GM21717 (cell line): Measurements from ENCODE around the gene ANKRD37.
A peak's percentile ranks its signal among the peaks of the same experiment; 100 is the strongest.

Experiments used
- ATAC-seq: cut with Tn5 transposase; IDR thresholded peaks from one replicate; pipeline ENCODE4 v1.9.1; 2021; ENCODE audit warnings: mild to moderate bottlenecking, moderate library complexity; ENCODE audit not compliant: unreplicated experiment

Gene ANKRD37

DNA sequence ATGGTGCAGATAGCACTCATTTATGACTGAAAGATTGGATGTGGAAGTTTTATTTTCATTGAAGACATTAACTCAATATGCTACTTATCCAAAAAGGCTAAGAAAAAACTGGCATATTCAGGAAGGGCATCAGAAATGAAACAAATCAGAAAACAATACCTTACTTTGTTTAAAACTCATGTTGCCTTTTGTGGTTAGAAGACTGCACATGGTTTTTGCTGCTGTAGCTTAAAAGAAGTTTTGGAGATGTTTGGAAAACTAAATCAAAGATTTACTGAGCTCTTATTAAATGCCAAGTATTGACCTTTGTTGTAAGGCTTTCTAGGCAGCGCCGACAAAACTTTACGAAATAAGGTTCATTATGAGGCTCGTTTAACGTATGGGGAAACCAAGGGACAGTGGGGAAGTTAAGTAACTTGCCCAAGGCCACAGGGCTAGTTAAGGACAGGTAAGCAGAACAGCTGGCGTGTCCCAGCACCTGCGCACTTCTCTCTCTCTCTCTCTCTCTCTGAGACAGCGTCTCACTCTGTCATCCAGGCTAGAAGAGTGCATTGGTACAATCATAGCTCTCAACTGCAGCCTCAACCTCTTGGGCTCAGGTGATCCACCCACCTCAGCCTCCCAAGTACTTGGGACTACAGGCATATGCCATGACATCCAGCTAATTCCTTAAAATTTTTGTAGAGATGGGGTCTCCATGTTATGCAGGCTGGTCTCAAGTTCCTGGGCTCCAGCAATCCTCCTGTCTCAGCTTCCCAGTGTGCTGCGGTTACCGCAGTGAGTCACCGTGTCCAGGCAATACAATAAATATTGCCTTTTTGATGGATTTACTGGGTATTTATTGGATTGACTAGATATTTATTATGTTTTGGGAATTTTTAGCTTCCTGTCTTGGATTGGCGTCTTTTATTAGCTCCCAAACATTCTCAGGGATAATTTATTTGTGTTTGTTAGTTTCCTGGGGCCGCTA lies 17.0 kb upstream of the ANKRD37 start:
- no peak for ATAC-seq

DNA sequence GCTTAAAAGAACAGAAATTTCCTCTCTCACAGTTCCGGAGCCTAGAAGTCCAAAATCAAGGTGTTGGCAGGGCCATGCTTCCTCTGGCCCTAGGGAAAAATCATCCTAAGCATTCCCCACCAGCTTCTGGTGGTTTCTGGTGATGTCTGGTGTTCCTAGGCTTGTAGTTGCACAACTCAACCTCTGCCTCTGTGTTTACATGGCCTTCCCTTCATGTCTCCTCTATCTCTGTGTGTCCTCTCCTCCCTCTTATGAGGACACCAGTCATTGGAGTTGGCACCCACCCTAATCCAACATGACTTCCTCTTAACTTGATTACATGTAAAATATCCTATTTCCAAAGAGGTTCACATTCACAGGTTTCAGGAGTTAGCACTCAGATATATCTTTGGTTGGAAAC lies 16.3 kb upstream of the ANKRD37 start:
- no peak for ATAC-seq

DNA sequence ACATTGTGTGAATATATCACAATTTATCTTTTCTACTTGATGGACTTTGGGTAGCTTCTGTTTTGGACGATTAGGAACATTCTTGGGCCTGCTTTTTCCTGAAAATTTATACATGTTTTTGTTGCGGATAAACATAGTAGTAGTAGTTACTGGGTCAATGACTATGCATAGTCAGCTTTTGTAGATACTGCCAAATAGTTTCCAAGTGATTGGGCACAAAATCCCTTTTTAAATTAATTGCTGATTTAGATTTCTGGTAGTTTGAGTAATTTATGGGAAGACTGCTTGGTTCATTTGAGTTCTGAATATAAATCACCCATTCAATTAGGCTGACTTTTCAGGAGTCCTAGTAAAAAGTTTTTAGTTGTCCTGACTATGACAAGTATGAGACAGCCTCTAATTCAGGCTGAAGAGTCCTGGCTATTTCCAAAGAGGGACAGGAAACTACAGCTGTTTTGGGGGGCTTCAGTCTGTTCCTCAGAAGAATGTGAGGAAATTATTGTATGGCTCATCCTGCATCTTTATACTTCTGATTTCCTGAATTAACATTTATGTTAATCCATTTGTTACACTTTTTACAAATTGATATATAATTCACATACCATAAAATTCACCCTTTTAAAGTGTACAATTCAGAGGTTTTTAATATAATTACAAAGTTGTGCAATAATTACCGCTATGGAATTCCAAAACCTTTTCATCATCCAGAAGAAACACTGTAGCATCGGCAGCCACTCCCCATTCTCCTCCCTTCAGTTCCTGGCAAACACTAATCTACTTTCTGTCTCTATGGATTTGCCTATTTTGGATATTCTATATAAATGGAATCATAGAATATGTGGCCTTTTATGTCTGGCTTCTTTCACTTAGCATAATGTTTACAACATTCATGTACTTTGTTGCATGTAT lies 15.1 kb upstream of the ANKRD37 start:
- no peak for ATAC-seq

DNA sequence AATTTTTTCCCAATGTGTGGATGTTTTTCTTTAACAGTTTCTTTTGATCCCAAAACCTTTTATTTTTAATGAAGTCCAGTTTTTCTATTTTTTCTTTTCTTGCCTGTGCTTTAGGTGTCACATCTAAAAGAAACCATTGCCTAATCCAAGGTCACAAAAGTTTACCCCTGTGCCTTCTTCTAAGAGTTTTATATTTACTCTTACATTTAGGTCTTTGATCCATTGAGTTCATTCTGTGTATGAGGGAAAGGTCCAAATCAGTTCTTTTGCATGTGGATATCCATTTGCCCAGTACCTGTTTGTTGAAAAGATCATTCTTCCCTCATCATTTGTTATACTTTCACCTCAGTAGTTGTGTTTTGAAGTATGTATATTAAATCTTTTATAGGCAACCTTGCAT lies 13.9 kb upstream of the ANKRD37 start:
- ATAC-seq, result no peak

DNA sequence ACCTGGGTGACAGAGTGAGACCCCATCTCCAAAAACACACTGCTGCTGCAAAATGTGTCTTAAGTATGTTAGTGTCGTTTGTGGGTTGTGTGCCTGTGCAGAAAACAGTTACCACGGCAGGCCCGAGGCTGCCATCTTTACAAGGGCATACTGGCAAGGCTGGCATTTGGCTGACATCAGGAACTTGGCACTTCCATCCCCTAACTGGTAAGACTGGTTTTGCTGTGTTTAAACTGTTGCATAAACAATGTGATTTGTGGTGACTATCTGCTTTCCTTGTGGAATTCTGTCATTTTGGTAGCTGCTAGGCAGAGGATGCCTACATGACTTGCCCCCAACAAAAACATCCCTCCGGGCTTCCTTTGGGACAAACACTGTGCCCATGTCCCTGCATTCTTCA lies 13.2 kb upstream of the ANKRD37 start:
- no peak for ATAC-seq

DNA sequence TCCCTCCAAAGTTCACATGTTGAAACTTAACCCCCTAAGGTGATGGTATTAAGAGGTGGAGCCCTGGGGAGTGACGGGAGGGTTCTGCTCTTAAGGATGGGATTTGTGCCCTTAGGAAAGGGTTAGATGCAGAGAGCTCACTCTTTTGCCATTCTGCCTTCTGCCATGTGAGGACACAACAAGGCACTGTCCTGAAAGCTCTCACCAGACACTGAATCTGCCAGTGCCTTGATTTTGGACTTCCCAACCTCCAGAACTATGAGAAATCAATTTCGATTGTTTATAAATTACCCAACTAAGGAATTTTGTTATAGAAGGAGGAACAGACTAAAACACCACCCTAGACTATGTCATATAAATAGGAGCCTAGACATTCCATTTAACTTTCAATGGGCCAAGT lies 12.6 kb upstream of the ANKRD37 start:
- no peak for ATAC-seq

DNA sequence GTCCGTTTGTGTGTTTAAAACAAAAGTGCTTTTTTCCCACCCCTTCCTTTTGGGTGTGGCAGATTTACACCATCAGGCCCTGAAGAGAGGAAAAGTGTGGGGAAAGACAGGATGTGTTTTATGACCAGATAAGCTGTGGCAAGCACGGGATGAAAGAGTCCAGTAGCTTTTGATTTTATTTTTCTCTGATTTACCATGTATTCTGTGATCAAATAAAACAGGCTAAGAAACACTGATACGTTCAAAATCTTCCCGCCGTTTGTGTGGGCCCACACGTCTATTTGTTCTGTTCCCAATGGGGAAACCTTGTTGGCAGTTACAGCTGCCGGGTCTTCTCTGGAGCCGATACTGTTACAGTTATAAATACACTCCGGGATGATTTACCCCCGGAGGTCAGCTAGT lies 11.7 kb upstream of the ANKRD37 start:
- no peak for ATAC-seq

DNA sequence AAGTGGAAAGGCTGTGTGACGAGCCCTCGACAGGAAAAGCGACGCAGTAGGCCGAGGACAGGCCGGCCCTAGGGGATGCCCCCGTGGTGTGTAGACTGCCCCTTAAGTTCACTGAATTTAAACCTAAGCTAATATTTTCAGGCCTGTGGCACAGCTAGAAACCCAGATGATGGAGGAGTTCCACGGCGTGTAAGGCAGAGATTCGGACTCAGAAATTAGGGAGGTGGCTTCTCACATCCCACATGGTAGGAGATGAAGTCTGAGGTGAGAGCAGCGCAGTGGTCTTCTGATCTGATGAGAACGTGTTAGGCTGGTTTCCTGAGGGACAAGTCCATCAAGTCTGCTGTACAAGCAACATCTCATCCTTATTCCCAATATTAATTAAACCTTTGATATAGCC lies 8.7 kb upstream of the ANKRD37 start:
- no peak for ATAC-seq

DNA sequence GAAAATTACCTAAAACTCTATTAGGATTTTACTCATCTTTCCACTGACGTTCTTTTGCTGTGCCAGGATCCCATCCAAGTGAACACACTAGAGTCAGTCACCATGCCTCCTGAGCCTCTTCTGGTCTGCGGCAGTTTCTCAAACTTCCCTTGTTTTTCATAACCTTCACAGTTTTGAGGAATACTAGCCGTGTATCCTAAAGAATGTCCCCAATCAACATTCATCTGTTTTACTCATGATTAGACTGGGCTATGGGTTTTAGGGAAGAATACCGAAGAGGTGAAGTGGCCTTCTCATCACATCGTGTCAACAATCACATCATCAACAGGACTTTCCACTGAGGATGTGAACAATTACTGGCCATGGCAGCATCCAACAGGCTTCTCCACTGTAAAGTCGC lies 5.7 kb upstream of the ANKRD37 start:
- ATAC-seq, result no peak

DNA sequence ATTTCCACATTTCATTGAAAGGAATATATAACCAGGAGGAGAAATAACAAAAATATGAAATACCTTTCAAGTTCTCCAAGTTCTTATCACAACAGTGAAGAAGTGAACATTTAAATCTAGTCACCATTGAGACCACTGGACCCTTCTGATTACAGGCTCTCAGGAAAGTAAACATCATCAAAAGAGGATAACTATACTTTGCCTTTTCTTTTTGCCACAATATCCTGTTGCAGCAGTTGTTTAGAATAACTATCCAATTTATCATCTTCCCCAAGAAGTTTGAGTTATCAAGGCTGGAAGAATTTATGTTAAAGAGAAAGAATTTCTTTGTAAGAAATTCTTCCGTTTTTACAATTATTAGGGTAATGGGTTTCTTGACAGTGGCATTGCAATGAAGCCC lies 4.5 kb upstream of the ANKRD37 start:
- ATAC-seq, result no peak

DNA sequence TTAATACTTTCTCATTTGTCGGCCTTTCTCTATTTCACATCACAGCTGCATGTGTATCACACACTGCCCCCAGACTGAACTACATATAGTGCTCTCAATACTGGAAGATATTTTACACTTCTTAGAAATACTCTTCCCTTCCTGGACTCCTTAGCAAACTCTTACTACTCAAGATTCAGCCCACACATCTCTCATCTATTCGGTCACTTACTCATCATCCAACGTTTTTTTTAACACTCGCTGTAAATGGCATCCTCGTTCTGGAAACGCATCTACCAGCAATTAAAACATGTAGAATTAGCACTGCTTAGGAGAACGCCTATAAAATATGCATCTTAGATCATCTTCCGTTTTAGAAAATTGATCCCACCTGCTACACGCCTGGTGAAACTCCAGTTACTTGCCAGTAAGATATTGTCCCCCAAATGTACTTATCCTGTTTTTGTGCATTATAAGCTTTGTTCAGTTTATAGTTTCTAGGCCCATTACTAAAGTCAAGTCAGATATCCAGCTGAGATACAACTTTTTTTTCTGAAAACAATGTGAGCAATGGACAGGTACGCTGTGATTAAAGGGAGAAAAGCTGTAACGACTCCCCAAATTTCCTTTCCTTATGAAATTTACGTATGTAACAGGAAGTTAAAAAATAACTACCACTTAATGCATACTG lies 1.9 kb upstream of the ANKRD37 start:
- no peak for ATAC-seq

DNA sequence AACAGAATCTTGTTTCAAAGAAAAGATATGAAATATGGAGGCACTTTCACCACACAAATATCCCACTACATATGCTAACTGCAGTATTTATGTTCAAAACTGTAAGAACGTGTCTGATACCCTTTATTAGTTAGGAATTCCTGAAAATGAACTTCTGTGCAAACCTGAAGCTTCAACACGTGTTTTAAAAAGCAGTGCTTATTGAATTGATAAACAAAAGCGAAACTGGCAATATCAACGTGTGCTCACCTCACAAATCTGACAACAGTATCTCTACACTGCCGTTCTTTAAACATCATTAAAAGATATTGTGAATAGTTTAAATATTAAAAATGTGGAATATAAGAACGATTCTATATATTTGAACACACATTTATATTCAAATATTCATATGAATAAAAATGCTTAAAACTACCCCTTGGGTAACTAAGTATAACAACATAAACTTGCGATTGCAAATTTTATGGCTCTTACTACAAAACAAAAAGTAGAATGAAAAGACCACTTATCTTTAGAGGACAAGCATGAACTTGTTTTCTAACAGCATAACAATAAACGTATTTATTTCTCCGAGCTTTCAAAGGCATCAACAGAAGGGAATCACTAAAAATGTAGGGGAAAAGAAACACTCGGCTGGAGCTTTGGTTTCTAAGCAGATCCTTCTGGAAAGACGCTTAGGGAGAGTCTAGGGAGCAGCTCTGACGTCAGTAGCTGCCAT lies 1.2 kb upstream of the ANKRD37 start, which contains the start of gene LRP2BP:
LRP2BP (minus strand) TSS at position 687 of the 718 bp plus-strand sequence. CDS start 17,738 bp downstream, outside the sequence.
- ATAC-seq, result no peak

DNA sequence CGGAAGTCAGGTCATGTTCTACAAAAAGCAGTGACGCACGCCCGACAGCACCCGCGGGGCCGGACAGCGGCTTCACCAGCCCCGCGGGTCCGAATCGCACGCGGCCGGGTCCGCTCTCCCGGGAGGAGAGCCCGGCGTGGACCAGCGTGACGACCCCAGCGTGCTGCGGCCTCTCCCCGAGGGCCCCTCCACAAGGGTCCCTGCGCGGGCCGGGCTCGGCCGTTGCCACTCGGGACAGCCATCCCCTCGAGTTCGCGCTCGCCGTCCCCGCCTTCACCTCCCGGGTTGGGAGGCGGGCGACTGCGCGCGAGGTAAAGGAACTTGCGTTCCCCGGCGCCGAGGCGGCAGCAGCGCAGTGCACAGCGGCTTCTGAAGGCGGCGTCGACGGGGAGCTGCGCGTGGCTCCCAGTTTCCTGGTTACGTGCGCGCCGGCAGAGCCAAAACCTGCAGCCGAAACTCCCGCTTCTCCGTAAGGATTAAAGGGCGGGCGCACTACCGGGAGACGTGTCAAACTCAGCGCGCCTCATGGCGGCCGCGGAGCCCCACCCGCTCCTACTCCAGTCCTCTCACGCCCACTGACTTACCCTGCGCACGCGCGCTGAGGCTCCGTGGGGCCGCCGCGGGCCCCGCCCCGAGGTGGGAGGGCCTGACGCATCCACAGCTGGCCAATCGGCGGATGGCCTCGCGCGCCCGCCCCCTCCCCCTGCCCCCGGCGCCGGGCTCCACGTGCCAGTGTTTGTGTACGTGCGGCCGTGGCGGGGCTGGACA lies 501 bp upstream of the ANKRD37 start:
- peak; percentile 79 for ATAC-seq

DNA sequence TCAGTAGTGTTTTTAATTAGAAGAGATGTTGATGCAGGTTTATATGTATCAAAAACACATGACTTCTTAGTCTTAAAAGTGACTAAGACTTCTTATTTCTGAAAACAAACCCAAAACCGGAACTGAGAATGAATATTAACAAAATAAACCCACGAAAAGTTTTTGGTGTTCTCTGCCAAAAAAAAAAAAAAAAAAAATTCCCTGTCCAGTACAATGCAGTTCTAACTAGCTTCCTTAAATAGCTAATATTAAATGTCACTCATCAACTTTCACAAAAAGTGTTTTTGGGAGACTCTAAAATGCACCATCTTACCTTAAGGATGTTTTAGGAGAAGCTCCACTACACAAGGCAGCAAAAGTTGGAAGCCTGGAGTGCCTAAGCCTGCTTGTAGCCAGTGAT lies 2.0 kb downstream of the ANKRD37 start:
- ATAC-seq, result no peak

DNA sequence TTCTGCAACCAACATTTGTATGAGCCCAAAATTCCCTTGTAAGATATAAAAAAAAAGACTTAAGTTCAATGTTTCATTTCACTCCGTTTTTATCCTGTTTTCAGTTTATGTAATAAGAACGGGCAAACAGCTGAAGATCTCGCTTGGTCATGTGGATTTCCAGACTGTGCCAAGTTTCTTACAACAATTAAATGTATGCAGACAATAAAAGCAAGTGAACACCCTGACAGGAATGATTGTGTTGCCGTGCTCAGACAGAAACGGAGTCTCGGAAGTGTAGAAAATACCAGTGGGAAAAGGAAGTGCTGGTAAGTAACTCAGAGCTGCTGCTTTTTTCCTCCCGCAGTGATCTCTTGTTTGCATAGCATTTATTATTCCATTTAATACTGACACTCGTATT lies 2.8 kb downstream of the ANKRD37 start:
- no peak for ATAC-seq

DNA sequence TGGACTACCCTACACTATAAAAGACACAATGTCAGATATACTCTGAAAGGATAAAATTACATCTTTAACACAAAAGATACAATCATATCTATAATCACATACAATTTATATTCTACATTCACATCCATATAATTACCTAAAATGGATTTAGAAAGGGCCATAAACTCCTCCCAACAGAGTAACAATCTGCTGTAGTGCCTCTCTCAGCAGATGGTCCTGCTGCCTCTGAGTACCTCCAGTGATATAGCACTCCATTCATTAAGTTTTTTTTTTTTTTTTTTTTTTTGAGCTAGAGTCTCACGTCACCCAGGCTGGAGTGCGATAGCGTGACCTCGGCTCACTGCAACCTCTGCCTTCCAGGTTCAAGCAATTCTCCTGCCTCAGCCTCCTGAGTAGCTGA lies 7.4 kb downstream of the ANKRD37 start:
- no peak for ATAC-seq

DNA sequence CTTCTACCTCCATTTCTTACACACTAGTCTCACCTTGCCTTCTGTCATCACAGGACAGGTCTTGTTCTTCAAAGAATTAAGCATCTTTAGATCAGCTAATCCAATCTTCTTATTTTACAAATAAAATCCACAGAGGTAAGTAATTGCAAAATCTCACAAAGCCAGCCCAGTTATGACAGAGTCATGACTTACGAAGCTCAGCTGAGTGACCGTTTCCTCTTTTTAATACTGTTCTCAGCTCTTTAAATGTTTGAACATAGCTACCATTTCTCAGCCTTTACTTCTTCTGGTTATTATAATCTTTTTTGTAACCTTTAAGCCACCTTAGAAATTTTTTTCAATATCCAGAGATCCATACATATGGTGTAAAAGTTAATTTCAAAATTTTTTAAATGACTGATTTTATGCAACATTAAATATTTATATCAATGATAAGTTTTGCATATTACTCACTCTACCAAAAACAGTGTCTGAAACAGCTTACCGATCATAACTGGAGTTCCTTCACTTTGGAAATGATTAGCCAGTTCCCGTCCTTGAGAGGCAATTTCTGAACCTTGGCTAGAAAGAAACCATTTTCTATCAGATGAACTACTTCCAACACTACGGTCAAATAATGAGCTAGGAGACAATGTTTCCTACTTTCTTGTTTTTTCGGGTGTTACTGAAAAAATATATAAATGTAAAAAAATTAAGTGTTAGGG lies 8.8 kb downstream of the ANKRD37 start:
- peak; percentile 62 for ATAC-seq

DNA sequence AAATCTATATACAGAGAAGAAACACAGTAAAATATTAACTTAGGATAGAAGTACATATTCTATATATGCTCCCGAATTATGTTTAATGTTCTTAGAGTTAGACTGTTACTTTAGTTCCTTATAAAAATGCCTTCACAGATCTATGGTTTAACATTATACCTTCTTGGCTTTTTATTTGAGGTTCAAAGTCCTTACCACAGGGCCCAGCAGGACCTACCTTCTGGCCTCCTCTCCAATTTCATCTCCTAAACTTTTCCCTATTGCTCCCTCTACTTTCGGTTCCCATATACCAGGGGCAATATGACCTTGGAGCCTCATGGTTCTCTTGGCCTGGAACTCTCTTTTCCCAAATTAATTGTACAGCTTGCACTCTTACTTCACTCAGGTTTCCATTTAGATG lies 11.8 kb downstream of the ANKRD37 start:
- ATAC-seq, result no peak

DNA sequence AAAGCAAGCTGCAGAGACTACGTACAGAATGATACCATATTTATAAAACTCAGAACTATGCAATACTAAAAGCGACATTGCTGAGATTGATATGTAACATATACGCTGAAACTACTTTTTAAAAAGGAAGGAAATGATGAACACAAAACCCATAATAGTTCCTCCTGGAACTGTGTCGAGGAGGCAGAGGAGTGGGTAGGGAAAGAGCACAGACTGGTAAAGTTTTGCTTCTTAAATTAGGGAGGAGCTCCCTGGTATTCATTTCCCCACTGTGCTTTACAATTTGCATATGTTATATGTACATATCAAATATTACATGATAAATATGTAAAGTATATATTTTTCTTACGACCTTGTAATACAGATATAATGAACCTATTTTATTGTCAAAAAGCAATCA lies 15.2 kb downstream of the ANKRD37 start:
- no peak for ATAC-seq
